IPS-NIHi11 (cell line): ENCODE measurements around the gene CDK19.
"Not testable (repeated sequence)": the region's sequence is repeated elsewhere in the genome, so short reads cannot be mapped to it uniquely, and the experiment has no call there.

Experiments
- DNase-seq: peaks from one replicate; pipeline ENCODE4 v3.0.0; 2012; ENCODE audit warnings: mixed read lengths, low spot score

Gene CDK19

DNA sequence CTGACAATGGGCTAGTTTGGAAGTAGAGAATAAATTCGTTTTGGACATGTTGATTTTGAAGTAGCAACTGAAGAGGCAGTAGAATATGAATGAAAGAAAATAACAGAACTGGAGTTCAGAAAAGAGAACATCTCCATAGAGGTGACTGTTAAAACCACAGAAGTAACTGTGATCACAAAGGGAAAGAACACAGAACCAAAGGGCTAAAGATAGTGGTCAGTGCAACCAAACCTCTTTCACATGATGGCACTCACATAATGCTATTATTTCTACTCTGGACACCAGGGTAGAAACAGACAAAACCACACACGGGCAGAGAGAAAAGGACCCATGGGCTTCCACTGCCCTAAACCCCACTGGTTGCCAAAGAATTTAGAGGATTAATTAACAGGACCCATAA lies 58.5 kb downstream of the CDK19 start:
- DNase-seq, result no peak

DNA sequence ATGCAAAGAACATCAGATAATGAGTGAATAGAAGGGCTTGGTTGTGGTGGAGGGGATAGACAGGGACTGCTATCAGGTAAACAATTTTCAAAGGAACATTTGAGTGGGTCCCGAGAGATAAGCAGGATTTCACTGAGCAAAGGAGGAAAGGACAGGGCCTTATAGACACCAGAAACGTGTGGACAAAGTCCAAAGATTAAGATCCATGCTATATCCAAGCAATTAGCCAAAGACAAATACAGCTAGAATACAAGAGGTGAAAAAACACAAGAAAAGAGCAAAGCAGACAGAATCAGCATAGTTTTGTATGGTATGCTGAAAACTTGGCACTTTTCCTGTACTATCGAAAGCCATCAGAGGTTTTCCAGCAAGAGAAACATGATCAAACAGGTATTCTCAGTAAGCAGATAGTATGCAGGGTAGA lies 59.8 kb downstream of the CDK19 start:
- DNase-seq, result no peak

DNA sequence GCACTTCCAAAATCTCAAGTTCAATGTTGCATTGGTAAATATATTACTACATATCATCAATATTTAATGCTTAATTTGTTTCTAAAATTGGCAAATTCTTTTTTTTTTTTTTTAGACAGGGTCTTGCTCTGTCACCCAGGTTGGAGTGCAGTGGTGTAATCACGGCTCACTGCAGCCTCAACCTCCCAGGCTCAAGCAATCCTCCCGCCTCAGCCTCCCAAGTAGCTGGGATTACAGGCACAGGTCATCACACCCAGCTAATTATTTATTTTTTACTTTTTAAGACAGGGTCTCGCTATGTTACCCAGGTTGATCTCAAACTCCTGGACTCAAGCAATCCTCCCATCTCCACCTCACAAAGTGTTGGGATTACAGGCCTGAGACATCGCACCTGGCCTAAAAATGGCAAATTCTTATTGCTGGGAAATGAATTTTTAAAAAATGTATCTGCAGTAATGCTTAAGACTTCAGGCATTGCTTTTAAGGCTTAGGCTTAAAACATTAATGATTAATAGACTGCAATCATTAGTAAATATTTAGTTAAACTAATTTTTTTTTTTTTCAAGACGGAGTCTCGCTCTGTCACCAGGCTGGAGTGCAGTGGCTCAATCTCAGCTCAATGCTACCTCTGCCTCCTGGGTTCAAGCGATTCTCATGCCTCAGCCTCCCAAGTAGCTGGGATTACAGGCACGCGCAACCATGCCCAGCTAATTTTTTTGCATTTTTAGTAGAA lies 61.2 kb downstream of the CDK19 start:
- DNase-seq, result not testable (repeated sequence)

DNA sequence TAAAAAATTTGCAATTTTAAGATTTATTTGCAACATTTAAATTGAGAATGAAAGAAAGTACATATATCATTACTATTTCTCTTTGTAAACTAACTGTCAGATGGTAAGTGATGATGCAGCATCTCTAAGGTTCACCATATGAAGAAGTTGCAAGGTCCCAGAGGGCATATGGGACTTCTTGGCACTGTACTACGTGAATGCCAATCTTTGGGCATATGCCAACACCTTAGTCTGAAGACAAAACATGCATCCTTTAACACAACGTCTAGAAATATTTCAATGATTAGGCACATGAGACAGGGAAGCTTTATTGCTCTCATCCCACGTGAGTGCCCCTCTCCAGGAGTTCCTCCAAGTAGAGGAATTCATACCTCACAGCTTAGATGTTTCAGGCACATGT lies 66.8 kb downstream of the CDK19 start:
- DNase-seq, result no peak

DNA sequence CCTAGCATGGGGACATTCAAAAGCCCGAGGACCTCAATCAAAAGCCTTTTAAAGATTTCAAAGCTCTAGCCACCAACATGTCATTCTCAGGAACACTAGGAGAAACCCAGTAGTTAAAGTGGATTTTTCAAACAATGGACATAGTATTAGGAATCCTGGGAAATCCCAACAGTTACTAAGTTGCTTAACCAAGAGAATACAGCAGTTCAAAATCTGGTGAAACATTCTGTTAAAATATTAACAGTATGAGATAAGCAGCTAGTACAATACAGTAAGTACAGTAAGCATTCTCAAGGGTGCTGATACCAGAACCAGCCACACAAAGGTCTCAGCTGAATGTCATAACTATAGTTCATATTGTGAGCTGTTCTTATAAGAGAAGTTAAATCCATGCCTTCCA lies 68.6 kb downstream of the CDK19 start:
- no peak for DNase-seq

DNA sequence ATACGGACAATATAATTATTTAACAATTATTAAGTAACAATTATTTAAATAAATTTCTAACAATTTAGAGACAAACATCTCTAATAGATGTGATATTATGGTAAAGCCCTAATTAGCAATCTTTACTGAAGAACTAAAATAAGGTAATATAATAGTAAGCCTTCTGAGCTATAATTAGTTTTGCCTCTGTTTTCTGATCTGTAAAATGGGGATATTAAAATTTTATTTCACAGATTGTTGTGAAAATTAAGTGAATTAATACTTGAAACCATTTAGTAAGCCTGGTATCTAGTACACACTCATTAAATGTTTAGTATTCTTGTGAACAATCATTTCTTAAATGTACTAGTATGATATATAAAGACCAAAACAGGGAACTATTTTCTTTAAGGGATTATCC lies 70.3 kb downstream of the CDK19 start:
- no peak for DNase-seq

DNA sequence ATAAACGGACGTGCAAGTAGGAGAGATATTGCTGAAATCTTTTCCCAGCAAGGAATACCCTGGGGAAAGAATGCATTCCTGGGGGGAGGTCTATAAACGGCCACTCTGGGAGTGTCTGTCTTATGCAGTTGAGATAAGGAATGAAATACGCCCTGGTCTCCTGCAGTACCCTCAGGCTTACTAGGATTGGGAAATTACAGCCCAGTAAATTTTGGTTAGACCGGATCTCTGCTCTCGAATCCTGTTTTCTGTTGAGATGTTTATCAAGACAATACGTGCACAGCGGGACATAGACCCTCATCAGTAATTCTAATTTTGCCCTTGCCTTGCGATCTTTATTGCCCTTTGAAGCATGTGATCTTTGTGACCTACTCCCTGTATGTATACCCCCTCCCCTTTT lies 72.7 kb downstream of the CDK19 start:
- not testable (repeated sequence) for DNase-seq

DNA sequence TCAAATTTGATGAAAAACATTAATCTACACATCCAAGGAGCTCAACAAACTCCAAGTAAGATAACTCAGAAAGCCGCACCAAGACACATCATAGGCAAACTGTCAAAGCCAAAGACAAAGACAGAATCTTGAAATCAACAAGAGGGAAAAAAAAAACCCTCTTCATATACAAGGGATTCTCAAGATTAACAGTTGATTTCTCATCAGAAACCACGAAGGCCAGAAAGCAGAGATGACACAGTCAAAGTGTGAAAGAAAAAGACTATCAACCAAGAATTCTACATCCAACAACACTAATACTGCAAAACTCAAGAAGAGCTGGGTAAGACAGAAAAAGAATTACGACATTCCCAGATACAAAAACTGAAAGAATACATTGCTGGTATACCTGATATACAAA lies 73.8 kb downstream of the CDK19 start:
- DNase-seq, result no peak

DNA sequence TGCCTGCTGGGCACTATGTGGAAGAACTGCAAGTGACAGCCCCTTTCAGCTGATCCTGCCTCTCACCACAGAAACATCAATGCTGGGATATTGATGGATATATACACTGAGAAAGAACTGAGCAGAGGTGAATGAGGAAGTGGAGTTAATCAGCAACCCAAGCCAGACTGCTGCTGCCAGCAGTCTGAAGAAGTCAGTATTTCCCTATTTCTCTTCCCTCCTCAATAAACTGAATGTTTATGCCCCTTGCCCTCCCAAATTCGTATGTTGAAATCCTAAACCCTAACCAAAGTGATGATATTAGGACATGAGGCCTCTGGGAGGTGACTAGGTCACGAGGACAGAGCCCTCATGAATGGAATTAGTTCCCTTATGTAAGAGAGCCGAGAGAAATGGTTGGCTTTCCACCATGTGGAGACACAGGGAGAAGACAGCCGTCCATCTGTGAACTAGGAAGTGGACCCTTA lies 76.3 kb downstream of the CDK19 start:
- no peak for DNase-seq

DNA sequence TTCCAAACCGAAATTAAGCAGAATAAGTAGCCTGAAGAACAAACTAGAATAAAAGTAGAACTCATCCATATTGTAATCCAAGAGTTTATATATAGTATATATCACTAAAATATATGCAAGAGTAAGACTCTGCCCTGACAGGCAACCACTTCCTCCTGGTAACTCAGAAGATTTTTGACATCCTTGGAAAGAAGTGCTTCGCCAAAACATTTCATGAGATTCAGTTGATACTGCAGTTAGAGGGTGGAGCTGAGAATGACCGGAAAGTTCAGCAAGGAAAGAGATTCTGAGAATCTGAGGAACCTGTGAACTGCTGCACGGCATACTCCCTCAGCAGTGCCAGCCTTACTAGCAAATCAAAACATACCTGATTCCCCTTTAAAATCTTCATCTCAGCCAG lies 79.6 kb downstream of the CDK19 start:
- no peak for DNase-seq

DNA sequence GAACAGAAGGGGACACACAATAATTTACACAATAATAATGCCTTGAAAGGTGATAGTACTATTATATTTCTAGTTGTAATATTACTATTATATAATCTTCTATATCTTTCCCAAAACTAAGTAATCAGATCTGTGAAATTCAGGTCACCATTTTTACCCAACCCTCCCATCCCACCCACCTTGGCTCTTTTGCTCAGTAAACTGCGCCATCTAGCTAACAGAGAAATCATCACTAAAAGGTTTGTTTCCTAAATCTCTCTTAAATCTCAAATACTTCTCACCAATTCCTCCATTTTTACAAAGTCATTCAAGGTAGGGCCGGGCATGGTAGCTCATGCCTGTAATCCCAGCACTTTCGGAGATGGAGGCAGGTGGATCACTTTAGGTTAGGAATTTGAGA lies 83.4 kb downstream of the CDK19 start:
- no peak for DNase-seq

DNA sequence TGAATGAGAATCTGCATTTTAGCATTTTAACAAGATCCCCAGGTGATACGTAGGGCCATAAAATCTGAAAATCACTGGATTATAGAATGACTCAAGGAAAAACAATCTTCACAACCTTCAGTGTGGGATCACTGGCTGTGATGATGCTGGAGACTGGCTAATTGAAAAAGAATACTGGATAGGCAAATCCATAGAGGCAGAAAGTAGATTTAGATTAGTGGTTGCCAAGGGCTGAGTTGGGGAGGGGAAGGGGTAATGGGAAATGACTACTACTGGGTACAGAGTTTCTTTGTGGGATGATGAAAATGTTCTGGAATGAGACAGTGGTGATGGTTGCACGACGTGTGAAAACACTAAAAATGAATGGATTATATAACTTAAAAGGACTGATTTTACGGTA lies 84.1 kb downstream of the CDK19 start:
- DNase-seq, result no peak

DNA sequence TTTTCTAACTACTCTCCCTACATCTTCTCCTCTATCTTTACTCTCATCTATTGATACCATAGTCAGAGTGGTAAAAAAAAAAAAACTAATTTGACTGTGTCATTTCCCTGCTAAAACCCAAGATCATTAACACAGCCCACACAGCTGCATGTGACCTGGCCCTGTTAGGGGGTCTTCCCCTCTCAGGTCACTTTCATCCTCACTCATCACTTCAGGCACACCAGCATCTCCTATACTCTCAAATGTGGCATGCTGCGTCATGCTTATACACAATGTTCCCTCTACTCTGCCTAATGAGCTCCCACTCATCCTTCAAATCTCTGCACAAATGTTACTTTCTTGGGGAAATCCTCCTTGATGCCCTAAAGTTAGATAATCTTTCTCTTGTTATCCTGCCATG lies 86.8 kb downstream of the CDK19 start:
- no peak for DNase-seq

DNA sequence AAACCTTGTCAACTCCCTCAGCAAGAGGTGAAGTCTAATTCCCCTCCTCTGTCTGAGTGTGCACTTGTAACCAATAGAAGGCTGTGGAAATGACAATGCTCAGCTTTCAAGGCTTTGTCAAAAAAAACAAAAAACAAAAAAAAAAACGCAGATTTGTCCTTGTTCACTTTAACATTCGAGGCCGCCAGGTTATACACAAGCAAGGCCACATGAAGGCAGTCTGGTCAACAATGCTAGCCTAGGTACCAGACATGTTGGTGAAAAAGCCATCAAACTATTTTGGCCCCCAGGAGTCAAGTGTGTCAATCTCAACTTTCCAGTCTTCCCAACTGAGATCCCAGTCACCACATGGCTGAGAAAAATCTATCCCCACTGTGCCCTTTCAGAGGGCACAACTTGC lies 92.3 kb downstream of the CDK19 start:
- DNase-seq, result no peak

DNA sequence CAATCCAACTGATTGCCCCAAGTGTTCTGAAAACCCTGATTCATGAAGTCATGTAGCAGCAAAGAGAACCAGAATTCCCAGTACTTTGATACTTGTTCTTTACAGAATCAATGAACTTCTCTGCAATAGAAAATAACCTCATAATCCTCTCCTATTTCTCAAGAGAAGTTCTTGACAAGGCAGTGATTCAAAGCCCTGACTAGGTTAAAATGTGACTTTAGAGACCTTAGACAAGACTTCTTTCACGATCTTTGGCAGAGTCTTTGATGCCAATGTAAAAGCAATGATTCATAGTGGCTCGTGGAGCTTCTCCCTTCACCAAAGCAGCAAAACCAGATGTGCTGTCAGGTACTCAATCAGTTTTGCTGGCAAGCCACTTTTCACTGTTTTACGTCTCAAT lies 95.2 kb downstream of the CDK19 start:
- no peak for DNase-seq

DNA sequence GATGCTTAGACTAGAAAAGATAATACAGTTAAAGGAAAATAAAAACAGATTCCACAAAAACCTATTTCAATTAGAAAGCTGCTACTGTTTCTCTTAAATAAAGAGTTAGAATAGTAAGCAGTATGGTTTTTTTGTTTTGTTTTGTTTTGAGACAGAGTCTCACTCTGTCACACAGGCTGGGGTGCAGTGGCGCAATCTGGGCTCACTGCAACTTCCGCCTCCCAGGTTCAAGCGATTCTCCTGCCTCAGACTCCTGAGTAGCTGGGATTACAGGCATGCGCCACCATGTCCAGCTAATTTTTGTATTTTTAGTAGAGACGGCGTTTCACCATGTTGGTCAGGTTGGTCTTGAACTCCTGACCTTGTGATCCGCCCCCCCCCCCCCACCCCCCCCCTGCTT lies 95.7 kb downstream of the CDK19 start:
- not testable (repeated sequence) for DNase-seq

DNA sequence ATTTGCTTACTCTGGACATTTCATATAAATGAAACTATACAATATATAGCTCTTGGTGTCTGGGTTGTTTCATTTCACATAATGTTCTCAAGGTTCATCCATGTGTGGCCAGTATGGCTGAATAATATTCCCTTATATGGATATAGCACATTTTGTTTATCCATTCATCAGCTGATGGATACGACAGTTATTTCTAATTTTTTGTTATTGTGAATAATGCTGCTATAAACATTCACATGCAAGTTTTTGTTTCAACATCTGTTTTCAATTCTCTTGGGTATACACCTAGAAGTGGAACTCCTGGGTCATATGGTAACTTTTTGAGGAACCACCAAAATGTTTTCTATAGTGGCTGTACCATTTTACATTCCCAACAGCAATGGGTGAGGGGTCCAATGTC lies 101.1 kb downstream of the CDK19 start:
- DNase-seq, result no peak

DNA sequence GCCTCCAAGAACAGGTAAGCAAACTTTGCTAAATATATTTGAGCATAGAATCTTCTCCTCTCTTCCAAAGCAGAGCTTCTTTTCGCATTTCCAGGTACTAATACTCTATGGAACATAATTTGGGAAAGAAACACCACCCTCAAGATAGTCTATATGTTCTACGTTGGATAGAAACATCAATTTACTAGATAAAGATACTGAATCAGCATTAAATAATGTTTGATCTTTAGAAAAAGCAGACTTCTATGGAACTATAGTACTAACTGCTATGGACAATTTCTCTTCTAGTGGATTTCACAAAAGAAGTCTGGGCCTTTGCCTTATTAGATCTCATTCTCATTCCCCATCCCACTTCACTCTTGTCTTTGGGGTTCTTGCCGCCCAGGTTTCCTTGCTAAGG lies 103.0 kb downstream of the CDK19 start:
- no peak for DNase-seq

DNA sequence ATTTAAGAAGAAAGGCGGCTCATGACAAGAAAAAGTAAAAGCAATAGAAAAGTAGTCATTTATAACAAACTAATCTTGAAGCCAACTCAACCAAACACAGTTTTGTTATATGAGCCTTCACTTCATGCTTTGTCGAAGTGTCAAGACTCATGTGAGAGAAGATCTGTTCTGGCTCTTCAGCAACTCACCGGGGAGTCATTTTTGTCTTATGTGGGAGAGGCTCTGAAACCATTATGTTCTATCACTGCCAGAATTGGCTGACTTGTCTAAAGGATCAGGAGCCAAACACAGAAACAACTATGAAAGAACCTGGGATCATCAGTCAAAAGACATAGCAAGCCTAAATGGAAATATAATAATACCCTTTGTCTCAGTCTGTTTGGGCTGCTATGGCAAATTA lies 105.2 kb downstream of the CDK19 start:
- DNase-seq, result no peak

DNA sequence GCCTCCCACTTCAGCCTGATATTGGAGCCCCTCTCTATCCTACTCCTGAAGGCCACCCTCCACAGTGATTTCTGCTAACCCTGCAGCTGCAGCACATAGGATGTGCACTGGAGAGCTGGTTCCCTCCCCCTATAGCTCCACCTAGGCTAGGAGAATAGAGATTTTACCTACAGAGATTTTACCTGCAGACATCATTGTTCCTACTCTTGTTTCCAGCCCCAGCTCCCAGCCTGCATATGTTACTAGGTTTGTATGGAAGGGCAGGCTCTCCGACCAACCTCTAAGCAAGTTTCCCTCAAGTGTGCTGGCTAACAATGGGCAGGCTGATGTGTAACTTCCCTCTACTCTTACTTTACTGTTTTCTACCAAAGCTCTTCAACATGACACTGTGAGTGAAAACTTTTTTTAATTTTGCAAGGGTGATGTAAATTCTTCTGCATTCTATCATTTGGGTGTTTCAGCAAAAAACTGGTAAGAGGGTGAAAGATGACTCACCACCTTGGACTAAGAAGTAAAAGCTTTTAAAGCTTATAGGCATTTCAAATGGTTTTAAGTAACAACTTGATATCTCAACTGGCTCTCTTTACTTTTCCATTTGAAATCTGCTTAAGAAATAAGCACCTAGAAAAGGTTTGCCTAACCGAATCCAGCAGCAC lies 106.8 kb downstream of the CDK19 start:
- DNase-seq, result no peak

DNA sequence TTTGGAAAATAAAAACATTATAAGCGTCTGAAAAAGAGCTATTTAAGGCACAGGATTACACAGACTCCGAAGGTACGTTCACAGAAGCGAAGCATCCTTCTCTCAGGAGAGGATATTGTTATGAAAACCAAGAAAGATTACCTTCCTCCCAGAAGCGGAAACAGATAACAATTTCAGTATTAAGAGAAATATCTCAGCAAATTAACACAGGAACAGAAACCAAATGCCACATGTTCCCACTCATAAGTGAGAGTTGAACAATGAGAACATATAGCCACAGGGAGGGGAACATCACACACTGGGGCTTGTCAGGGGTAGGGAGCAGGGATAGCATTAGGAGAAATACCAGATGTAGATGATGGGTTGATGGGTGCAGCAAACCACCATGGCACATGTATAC lies 109.7 kb downstream of the CDK19 start:
- DNase-seq, result no peak

DNA sequence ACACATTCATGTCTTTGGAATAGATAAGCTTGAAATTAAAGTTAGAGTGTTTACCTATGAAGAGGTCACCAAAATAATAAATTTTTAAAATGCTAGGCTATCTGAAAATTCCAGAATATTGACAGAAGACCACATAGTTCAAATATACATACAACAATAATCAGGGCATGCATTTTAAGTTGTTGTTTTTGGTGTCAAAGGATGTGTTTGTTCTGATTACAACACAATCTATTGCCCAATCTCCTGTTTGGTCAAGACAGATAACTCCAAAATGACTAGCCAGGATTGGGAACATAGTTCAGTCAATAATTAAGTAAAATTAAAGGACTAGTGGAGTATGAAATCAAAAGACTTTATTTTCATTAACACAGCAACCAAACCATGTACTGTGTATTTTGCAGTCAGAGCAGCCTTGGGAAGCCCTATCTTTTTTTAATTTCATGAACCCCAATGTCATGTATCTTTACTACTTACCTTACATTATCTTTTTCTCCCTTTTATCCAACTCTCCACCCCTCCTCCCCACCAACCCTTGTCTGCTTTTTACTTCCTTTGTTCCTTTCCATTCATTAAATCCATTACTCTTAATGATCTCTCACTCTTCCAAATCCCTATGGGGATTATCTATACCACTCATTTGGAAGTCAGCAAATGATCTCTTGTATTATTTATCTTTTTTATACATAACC lies 111.2 kb downstream of the CDK19 start:
- DNase-seq, result no peak
